ENCODE measurements around the gene EPB41L3.

DNA sequence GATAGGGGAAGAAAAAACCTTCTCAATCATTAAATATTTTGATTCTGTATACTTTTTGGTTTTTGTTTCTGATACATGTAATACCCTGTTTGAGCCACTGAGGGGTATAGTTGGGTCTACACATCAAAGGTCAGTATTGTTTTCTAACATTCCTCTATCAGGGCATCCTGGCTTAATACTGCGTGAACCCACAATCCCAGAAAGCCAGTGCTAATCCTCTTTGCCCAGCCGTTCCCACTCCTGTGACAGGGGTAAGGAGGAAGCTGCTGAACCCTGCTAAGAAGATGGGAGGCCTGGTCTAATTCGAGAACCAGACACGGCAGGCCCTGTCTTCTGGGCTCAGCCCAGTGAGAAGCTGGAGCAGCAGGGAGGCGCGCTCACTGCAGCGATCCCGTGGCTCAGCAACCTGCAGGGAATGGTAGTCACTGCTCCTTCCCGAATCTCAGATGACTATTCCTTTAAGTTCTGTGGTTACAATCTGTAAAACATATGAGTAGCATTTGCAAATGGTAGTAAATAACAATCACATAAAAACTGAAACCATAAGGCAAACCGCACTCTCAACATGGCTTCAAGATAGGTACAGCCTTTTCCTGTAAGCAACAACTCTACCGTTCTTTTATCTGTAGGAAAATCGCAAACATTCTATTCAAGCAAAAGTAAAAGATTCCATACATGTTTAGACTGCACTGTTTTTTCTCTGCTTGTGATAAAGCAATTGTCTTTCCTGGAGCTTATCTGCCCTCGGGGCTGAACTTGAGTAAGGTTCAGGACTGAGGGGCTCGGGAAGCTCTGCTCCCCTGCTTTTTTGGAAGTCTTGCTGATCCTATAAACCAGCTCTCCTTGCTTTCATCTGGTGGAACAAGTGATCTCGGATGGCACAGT is 87.0 kb downstream of the EPB41L3 start:
- TF ChIP-seq EP300 (IDR thresholded peaks at IDR 0.05; ENCODE audit: borderline replicate concordance) (no peak), EGR1 (IDR thresholded peaks at IDR 0.05) (no peak)

All from Ishikawa (cell line).